BE2C (cell line): ENCODE data around the gene FAM83G.
"Not testable (repeated sequence)": the region's sequence is repeated elsewhere in the genome, so short reads cannot be mapped to it uniquely, and the experiment has no call there.

Experiments used
- DNase-seq: peaks from one replicate; pipeline ENCODE4 v3.0.0-alpha.2; 2020
- H3K27me3 ChIP-seq: fragments of 250-450 bp; sonication (Bioruptor Pico); 2 replicates; pipeline ENCODE4 v1.5.1; 2020; ENCODE audit warnings: mild to moderate bottlenecking
- H3K36me3 ChIP-seq: fragments of 250-450 bp; sonication (Bioruptor Pico); 2 replicates; pipeline ENCODE4 v1.5.1; 2020; ENCODE audit warnings: mild to moderate bottlenecking
- H3K4me1 ChIP-seq: fragments of 250-450 bp; sonication (Bioruptor Pico); 2 replicates; pipeline ENCODE4 v1.5.1; 2020
- H3K4me3 ChIP-seq: 2 replicates; pipeline ENCODE4 v1.5.1; 2011; ENCODE audit warnings: low read depth, low read length
- H3K9me3 ChIP-seq: fragments of 250-450 bp; sonication (Bioruptor Pico); 2 replicates; pipeline ENCODE4 v1.5.1; 2020
- TF ChIP-seq, protein P1 (sequence below): IDR thresholded peaks from 2 replicates; pipeline ENCODE4 v1.5.1; 2012; ENCODE audit warnings: mild to moderate bottlenecking, low read depth, low read length

FAM83G gene

DNA sequence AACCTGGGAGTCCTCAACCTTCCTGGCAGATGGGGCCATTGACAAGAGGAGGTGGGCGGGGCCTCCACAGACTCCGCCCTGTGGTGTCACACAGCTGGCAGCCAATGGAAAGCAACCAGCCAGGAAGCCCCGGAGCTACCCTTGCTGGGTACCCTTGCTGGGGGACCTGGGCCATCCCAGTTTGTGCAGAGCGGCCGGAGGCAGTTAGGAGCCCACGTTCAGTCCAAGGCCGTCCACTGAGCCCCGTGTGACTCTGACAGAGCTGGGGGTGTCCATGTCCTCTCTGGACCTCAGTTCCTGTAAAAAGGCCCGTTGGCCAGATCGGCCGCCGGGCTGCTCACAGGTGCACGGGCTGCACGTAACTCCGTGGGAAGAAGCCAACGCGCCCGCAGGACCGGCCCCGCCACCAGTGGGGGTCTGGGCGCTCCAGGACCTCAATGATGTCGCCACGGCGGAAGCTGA is 17.1 kb upstream of the FAM83G start:
- Histone ChIP-seq H3K4me3 (no peak overlapping the region), H3K9me3 (no peaks in the 10 kb centered on the region), H3K27me3 (no peaks in the 10 kb centered on the region), H3K36me3 (no peaks in the 10 kb centered on the region), H3K4me1 (peaks cover 3% of the 10 kb centered on the region; the same call in 1 of the 2 replicates)
- DNase-seq: peak; percentile 38
- TF ChIP-seq, protein P1, sequence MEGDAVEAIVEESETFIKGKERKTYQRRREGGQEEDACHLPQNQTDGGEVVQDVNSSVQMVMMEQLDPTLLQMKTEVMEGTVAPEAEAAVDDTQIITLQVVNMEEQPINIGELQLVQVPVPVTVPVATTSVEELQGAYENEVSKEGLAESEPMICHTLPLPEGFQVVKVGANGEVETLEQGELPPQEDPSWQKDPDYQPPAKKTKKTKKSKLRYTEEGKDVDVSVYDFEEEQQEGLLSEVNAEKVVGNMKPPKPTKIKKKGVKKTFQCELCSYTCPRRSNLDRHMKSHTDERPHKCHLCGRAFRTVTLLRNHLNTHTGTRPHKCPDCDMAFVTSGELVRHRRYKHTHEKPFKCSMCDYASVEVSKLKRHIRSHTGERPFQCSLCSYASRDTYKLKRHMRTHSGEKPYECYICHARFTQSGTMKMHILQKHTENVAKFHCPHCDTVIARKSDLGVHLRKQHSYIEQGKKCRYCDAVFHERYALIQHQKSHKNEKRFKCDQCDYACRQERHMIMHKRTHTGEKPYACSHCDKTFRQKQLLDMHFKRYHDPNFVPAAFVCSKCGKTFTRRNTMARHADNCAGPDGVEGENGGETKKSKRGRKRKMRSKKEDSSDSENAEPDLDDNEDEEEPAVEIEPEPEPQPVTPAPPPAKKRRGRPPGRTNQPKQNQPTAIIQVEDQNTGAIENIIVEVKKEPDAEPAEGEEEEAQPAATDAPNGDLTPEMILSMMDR: no peak

DNA sequence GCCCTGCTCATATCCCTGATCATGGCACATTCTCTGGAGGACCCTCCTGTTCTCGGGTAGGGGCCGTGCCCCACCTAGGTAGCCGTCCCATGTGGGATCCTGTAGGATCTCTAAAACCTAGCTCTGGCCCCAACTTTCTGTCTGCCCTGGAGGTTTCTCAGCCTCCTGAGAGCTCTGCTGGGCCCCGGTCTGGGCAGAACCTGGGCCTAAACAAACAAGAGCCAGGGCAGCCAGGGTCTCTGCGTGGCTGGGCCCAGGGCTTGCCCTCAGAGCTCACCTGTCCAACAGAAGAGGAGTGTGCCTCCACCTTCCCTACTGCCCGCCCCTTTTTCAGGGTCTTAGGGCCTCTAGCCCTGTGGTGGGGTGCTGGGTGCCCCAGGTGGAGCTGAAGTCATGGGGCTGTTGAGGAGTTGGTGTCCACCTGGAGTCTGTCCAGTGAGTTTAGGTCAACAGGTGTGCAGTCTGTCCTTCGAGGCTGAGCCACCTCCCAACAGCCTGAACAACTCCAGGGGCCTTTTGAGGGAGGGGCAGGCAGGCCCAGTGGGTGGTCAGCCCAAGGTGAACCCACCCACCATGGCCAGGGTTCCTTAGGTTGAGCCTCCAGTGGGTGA is 16.6 kb upstream of the FAM83G start:
- H3K4me1 ChIP-seq, H3K27me3 ChIP-seq, H3K36me3 ChIP-seq, H3K4me3 ChIP-seq, DNase-seq, H3K9me3 ChIP-seq: not testable (repeated sequence)

DNA sequence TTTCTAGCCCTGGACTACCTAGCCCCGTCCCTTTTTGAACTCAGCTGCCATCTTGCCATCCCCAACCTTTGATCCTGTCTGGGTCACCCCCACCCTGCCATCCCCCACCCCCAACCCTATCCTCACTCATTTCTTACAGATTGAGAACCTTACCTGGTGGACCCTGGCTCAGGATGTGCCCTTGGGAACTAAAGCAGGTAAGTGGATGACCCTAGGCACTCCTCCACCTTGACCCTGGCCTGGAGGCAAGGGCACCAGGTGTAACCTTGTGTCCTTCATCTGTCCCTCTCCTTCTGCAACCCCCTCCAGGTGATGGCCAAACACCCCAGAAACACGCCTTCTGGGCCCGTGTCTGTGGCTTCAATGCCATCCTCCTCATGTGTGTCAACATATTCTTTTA is 15.5 kb upstream of the FAM83G start:
- Histone ChIP-seq H3K27me3 (no peaks in the 10 kb centered on the region), H3K9me3 (no peaks in the 10 kb centered on the region), H3K4me3 (no peak overlapping the region), H3K36me3 (no peaks in the 10 kb centered on the region), H3K4me1 (peaks cover 3% of the 10 kb centered on the region; the same call in 1 of the 2 replicates)
- TF ChIP-seq, protein P1: no peak
- DNase-seq: no peak

DNA sequence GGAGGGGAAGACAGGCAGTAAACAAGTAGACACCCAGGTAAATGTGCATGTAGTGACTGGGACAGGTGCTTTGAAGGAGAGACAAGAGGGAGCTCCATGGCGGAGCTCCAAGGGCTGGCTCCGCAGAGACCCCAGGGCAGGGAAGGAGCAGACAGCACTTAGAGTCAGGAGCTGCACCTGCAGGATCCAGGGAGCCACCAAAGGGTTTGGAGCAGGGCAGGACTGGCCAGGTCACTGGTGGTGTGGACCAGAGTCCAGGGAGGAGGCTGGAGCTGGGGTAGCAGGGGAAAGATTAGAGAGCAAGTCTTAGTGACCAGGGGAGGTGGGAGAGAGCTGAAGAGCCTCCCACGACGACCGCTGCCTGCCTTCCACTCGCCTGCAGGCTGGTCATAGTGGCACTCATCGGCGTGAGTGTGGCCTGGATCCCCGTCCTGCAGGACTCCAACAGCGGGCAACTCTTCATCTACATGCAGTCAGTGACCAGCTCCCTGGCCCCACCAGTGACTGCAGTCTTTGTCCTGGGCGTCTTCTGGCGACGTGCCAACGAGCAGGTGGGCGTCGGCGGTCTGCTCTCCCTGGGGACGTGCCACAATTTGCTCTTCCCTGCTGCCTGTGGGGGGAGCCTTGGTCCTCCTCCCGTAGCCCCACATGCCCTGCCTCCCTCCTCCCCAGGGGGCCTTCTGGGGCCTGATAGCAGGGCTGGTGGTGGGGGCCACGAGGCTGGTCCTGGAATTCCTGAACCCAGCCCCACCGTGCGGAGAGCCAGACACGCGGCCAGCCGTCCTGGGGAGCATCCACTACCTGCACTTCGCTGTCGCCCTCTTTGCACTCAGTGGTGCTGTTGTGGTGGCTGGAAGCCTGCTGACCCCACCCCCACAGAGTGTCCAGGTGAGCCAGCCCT is 14.7 kb upstream of the FAM83G start:
- Histone ChIP-seq H3K4me1 (peaks cover 3% of the 10 kb centered on the region; the same call in 1 of the 2 replicates), H3K27me3 (no peaks in the 10 kb centered on the region), H3K36me3 (no peaks in the 10 kb centered on the region), H3K9me3 (no peaks in the 10 kb centered on the region), H3K4me3 (no peak overlapping the region)
- DNase-seq: peak; percentile 40
- TF ChIP-seq, protein P1: no peak

DNA sequence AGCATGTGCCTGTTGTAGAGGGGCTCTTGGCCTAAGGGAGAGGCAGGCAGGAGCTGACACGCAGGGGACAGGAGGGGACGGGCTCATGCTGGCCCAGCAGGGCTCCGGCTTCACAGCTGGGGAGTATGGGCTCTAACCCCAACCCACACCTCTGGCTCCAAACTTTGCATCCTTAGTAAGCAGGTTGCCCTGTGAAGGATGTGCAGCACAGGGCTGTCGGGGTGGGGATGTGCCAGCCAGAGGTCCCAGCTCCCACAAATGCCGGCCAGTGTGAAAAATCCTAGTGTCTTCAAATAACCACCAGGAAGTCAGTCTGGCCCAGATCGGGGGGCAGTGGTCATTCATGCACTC is 14.0 kb upstream of the FAM83G start:
- TF ChIP-seq, protein P1: no peak
- Histone ChIP-seq H3K4me3 (no peak overlapping the region), H3K9me3 (no peaks in the 10 kb centered on the region), H3K36me3 (no peaks in the 10 kb centered on the region), H3K4me1 (peaks cover 3% of the 10 kb centered on the region; the same call in 1 of the 2 replicates), H3K27me3 (no peaks in the 10 kb centered on the region)
- DNase-seq: no peak

DNA sequence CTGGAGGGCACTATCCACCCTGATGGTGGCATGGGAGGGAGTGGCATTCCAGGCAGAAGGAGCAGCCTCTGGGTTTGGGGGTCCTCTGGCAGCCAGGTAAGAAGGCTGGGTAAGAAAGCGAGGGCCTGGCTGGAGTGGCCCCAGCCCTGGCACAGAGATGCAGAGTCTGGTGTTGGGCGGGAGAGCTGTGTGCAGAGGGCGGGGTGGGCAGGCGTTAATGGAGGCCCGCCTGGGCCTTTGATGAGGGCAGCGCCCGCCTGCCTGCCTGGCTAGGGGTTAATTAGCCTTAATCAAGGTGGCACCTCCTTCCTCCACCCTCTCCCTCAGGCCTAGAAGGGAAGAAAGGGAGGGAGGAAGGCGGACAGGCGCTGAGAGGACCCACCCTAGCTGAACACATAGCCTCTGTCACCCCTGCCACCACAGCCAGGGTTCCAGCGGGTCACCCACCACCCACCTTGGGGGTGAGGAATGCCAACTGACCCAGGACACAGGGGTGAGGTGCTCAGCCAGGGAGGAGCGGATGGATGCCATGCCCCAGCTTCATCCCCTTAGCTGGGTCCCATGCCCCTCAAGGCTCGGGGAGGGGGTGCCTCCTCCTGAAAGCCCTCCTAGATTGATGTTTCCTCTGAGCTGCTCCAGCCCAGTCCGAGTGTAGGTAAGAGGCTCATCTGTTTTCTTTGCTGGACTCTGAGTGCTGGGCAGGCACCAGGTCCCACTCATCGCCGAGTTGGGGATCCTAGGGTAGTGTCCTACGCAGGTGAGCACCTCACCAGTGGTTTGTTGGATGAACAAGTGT is 13.4 kb upstream of the FAM83G start:
- no peak overlapping the region for H3K4me3 ChIP-seq
- TF ChIP-seq, protein P1: no peak
- peaks cover 3% of the 10 kb centered on the region; the same call in 1 of the 2 replicates for H3K4me1 ChIP-seq
- no peaks in the 10 kb centered on the region for H3K9me3 ChIP-seq
- H3K36me3 ChIP-seq: no peaks in the 10 kb centered on the region
- no peaks in the 10 kb centered on the region for H3K27me3 ChIP-seq
- DNase-seq: no peak
